ENCODE data around the gene HIF1A.
A peak's percentile ranks its signal among the peaks of the same experiment; 100 is the strongest.
"Not testable (repeated sequence)": the region's sequence is repeated elsewhere in the genome, so short reads cannot be mapped to it uniquely, and the experiment has no call there.

Gene HIF1A

DNA sequence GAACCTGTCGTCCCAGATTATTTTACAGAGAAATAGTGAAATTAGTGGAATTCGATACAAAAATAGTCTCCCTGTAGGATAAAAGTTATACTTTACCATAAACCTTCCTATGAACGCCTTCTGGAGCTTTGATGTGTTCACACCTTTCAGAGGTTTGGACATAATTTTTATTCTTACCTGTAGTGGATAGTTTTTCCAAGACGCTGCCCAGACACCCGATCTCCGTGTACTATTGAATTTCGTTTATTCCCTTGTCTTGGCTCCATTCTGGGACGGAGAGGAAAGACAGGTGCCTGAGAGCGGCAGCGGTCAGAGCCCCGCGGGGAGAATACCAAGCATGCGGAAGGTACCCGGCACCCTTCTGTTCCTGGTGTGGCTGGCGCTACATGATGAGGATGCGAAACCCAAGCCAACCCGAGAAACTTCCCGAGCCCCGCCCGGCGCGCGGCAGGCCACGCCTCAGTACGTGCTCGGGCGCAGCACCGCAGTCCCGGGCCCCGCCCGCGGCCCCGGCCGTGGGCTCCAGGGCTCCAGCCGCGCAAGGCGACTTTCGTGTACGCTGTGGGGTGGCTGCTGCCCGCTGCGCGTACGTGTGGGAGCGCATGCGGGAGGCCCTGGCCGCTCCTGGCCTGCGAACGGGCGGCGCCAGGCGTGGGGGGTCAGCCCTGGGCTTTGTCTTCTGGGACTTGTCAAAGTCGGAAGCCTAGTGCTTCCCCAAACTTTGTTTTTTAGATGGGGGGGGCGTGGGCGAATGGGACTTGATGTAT, 55.6 kb downstream of the HIF1A start:
- peak; percentile 96 for DNase-seq

DNA sequence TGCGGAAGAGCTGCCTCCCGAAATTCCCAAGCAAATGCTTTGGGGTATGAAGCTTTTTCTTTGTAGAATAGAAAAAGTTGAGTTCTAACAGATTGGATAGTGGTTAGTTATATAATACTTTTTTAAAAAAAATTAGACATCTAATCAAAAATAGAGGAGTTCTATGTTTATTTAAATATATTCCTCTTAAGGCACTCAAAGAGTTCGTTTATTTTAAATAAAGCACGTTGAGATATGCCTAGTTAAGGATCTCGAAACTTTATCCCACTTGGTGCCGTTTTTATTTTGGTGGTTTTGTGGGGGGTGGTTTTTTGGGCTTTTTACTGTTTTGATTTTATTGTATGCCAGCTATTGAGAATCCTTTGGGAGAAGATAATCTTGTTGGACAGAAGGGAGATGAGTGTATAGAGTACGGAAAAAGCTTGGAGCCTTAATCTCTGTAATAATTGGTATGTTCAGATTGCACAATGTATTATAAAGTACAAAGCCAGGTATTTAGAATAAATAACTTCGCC, 56.2 kb downstream of the HIF1A start:
- no peak for DNase-seq

DNA sequence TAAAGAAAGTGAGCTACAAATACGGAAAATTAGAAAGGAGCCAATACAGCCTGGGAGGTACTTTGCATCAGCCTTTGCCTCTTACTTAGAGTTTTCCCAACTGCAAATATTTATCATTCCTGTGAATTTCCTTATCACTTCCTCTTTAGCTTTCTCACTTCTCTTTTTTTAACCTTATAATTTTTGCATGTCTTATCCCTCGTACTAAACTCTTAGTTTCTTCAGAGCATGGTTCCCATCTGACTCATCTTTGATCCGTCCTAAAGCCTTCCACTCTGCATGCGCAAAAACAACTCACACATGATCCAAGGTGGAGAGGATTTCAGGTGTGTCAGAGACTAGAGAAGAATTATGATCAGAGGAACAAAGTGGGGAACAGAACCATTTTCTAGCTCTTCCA, 57.3 kb downstream of the HIF1A start:
- no peak for DNase-seq

DNA sequence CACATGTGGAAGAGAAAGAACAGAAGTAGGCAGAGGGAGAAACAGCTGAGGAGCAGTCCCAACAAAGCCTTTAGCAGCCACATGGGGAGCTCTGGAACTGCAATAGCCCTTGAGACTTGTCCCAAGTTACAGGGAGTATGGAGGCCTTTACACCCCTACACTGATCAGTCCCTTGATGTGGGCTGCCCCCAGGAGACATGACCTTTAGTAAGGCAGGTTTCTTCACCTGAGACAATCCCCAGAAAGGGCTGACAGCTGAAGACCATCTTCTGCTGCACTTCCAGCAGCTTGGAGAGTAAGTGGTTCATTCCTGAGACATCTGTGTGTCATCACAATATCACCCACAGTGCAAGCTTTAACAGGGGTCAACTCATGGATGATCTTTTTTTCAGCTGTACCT, 58.3 kb downstream of the HIF1A start:
- DNase-seq = peak; percentile 29

DNA sequence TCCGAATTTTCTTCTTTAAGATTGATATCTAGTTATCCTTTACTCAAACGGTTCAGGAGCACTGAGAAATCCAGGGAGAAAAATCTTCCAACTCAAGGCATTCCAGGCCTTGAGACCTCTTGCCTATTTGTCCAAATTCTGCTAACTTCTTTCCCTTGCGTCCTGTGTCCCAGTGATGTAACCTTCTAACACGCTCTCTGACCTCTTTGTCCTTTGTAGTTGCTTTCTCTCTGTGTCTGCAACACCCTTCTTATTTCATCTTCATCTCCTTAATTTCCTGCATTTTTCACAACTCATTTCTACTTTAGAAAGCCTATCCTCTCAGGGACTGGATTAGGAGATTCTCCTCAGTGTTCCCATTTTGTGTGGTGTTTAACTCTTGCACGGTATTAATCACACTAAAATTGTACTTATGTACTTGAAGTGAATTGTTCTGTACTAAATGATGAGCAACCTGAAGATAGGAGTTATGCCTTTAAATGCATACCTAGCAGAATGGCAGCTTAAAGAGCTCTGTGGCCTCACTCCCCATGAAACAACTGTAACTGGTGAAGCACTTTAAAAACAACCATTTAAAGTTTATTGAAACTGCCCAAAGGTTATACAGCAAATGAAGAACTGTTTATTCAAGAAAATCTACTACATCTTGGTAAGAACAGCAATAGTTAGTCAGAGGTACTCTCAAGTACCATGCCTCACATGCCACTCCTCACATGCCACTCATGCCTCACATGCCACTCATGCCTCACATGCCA, 59.5 kb downstream of the HIF1A start:
- DNase-seq = no peak

DNA sequence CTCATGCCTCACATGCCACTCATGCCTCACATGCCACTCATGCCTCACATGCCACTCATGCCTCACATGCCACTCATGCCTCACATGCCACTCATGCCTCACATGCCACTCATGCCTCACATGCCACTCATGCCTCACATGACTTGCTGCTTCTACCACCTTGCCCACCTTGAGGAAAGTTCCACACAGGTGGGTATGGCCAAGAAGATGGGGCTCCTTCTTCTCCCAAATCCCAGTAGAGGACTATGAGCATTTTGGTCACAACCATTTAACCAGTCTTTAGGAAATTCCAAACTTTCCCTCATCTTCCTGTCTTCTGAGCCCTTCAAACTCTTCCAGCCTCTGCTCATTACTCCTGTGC, 60.0 kb downstream of the HIF1A start:
- not testable (repeated sequence) for DNase-seq

DNA sequence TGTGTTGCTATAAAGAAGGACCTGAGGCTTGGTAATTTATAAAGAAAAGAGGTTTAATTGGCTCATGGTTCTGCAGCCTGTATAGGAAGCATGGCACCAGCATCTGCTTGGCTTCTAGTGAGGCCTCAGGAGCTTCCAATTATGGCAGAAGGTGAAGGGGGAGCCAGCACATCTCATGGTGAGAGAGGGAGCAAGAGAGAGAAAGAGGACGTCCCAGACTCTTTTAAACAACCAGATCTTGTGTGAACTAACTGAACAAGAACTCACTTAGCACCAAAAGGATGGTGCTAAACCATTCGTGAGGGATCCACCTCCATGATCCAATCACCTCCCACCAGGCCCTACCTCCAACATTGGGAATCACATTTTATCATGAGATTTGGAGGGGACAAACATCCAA, 60.8 kb downstream of the HIF1A start:
- no peak for DNase-seq

DNA sequence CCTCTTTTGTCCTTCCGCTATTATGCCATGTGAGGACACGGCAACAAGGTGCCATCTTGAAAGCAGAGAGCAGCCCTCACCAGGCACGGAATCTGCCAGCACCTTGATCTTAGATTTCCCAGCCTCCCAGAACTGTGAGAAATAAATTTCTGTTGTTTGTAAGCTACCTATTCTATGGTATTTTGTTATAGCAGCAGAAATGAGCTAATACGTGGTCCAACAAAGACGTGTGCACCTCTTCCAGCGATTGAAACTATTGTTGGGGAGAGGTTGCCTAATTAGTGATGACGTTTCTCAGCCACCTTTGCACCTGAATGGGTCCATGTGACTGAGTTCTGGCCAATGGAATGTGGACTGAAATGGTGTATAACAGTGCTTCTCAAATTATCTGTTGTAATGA, 64.6 kb downstream of the HIF1A start:
- DNase-seq = no peak

DNA sequence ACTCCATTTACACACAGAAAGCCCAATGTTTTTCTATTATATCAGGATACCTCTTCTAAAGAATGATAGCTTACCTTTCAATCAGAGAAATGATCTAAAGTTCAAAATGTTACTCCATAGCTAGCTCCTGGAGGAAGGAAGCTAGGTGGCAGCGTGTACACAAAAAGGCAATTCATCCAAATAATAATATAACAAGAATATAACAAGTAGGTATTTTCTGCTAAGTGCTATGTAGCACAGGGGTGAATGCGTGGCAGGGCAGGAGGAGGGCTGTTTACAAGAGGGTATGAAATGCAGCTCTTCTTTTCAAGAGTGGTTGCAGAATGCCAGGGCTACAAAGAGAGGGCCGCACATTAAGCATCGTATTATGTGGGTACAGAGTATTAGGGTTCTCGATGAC, 66.2 kb downstream of the HIF1A start:
- DNase-seq = no peak

DNA sequence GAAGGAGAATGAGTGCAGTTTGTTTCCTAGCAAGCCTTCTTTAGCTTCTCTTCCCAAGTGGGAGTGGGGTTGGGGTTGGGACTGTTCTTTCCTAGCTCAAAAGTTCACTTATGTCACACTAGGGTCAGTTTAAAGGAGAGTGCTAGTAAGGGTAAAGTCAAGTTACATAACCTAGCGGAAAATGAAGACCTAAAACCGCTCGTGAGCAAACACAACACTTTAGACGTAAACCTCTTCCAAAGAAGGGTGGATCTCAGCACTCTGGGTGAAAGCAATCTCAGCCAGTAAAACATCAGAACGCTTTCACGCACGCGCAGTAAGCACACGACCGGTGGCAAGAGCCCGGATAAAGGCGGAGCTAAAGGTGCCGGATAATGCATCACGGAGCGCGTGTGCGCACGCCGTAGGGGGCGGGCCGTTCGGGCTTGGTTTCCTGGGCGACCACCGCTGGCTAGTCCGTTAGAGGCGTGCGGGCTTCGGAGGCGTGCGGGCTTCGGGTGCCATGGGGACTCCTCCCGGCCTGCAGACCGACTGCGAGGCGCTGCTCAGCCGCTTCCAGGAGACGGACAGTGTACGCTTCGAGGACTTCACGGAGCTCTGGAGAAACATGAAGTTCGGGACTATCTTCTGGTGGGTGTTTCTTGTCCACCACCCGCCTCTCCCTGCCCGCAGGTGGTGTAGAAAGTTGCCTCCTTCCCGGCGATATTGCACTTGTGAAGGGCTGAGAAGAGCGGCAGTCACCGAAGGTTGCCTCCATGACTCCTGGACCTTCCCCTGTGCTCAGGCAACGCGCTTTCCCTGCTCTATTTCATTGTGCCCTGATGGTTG, 66.9 kb downstream of the HIF1A start, which contains the start of gene SNAPC1:
SNAPC1 (plus strand) TSS at position 462 of the 828 bp plus-strand sequence; CDS start at position 503, 41 bp downstream.
- peak; percentile 99 for DNase-seq

DNA sequence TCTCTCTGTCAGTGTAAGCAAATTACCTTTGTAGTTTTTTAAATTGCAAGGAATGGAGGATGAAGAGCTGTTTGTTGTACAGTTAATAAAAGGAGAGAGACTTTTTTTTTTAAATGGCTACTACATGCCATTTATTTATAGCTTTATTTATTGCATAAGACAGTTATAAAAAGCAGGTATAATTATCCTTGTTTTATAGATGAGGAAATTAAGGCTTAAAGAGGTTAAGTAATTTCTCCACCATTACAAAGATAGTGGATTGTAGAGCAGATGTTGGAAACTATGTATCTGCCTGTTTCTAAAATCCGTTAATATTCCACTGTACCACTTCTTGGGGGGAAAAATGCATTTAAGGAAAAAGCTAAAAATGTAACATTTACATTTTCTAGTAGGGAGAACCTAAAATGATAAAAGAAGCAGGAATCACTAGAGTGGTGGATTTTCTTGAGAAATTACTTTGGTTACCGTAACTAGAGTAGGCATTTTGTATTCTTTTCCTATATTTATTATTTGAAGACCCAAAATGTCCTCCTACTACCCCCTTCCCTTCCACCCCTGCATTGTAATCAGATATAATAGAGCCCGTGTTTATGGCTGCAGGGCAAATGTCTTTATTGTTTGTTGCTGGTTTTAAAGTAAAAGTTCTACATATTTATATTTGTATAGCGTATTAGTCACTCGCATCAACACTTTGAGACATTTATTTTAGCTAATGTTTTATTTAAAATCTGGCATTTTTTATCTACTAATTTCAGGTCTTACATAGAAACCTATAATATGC, 69.2 kb downstream of the HIF1A start:
- peak; percentile 82 for DNase-seq

DNA sequence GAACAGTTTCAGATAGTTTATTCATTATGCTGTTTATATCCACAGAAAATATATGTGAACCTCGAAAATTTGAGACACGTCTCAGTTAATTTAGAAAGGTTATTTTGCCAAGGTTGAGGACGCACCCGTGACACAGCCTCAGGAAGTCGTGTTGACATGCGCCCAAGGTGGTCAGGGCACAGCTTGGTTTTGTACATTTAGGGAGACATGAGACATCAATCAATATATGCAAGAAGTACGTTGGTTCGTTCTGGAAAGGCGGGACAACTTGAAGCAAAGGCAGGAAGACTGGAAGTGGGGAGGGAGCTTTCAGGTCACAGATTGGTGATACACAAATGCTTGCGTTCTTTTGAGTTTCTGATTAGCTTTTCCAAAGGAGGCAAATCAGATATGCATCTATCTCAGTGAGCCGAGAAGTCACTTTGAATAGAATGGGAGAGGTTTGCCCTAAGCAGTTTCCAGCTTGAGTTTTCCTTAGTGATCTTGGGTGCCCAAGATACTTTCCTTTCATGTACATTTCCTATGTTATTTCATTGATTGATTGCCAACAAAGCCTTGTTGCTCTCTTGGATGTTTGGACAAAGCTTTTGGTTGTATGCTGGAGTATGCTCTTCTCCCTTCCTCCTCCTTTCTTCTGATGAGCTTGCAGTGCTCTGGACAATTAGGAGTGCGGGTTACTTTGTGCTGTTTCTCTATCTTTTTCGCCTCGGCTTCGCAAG, 70.1 kb downstream of the HIF1A start:
- peak; percentile 96 for DNase-seq

DNA sequence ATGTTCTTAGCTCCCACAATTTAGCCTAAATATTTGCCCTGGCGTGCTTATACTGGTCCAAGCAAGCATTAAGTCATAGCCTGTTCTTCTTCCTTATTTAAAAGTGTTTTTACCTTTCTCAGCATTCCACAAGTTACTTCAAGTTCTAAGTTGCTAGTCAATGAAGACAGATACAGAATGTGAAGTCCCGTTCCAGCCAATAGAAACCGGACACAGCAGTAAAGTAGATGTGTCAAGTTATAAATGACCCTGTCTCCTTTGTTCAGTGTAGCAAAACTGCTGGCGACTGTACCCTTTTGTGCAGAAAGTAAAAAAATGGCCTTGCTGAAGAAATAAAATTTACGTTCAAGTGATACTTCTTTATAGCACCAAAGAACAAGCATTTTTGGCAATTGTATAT, 70.8 kb downstream of the HIF1A start:
- DNase-seq = peak; percentile 71

DNA sequence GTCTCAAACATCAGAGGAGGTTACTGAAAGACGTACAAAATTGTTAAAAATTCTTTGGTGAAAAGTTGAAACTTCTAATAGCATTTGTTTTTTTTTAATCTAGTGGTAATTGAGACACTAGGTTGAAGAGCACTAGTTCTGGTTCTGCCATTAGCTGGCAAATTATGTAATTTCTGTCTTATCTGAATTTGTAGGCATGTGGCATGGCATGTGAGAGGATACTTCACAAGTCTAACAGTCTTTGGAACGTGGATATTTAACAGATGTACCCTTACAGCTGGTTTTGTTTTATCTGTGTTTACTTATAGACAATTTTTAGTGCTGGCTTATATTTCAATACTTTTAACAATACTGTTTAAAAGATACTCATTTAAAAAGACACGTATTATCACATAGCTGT, 72.9 kb downstream of the HIF1A start:
- DNase-seq = no peak

DNA sequence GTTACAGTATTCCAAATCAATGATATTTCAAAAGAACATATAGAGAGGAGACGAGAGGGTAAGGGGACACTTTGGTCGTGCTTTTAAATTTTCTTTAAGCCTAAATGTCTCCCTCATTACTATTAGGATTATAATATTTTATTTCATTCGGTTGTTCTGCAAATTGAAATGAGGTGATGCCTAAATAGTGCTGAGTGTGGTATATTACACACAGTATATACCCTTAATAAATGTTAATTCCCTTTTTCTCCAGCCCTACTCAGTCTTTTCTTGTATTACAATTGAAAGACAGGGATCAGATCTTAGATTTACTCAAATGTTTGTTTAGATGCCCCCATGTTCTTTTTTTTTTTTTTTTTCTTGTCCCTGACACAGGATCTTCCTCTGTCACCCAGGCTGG, 74.6 kb downstream of the HIF1A start:
- no peak for DNase-seq

DNA sequence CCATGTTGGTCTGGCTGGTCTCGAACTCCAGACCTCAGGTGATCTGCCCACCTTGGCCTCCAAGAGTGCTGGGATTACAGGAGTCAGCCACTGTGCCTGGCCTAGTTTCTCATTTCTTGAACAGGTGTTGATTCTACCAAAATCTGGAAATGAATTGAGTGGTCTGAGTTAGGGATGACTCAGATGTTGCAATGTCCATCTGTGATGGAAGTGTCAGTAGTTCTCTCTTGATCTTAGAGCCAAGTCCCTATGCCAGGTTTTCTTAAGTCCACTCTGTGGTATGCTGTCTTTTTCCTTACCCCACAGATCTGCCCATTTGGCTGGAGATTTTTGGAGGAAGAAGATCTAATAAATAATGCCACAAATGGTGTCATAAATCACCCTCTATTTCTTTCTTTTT, 79.5 kb downstream of the HIF1A start:
- no peak for DNase-seq

DNA sequence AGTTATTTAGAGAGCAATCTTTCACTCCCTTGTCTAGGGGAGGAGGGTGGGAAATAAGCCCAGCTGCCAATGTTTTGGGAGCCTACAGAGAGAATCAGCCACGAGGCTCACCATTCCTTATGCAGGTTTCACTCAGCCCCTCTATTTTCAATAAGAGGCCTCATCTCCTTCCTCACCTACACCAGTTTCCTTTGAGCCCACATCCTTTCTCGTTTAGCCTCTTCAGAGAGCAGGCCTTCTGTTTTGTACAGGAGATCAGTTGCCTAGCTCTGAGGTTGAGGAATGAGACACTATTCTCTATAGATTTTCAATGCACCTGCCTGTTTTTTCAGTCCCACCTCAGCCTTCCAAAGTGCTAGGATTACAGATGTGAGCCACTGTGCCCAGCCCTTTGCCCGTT, 84.8 kb downstream of the HIF1A start:
- DNase-seq = no peak

DNA sequence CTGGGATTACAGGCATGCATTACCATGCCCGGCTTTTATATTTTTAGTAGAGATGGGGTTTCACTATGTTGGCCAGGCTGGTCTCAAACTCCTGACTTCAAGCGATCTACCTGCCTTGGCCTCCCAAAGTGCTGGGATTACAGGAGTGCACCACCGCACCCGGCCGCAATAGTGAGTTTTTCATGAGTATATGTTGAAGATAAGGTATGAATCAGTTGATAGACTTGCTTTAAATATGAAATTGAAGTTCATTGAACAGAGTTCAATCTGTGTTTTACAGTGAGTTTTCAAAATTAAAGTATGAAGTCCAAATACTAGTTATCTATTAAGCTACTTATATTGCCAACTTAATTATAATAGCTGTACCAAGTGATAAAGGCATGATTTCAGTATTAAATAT, 102.0 kb downstream of the HIF1A start:
- DNase-seq = no peak

Data from NCI-H69 (cell line).